Activated CD4-positive, alpha-beta T cell treated with anti-CD3 and anti-CD28 coated beads, Interleukin-2, amount 10 ng/mL, durations not matched to agents 24 days and 14 days (primary cell): ENCODE results near the gene PRSS57. TPM values are rescaled to one million over a fixed set of nuclear protein-coding genes. Genes with fewer than 3 reads are reported as not detected.

Experiments
- DNase-seq: peaks from one replicate; pipeline ENCODE4 v3.0.0; 2022
- H3K27ac Mint-ChIP-seq: one replicate; pipeline ENCODE4 v1.8.0; 2022; ENCODE audit warnings: mild to moderate bottlenecking, mixed read lengths
- H3K27me3 Mint-ChIP-seq: one replicate; pipeline ENCODE4 v1.8.0; 2022; ENCODE audit warnings: mixed read lengths
- H3K36me3 Mint-ChIP-seq: one replicate; pipeline ENCODE4 v1.8.0; 2022; ENCODE audit warnings: low read depth, mild to moderate bottlenecking, mixed read lengths
- H3K4me1 Mint-ChIP-seq: one replicate; pipeline ENCODE4 v1.8.0; 2021; ENCODE audit warnings: mixed read lengths
- H3K4me3 Mint-ChIP-seq: one replicate; pipeline ENCODE4 v1.8.0; 2022; ENCODE audit warnings: mild to moderate bottlenecking, moderate library complexity, mixed read lengths
- H3K9me3 Mint-ChIP-seq: one replicate; pipeline ENCODE4 v1.8.0; 2021; ENCODE audit warnings: mixed read lengths
- intact Hi-C: fragments of 100-400 bp; cut with micrococcal nuclease; formaldehyde crosslinking; loops from one replicate; pipeline ENCODE4 v1.15.1; 2023
- total RNA-seq: library from RNA; stranded (reverse); gene quantifications from 2 replicates; pipeline ENCODE4 v1.2.3, GENCODE V29; 2022

PRSS57 gene
- total RNA-seq, 1 donor from 2014 or later, result not detected

DNA sequence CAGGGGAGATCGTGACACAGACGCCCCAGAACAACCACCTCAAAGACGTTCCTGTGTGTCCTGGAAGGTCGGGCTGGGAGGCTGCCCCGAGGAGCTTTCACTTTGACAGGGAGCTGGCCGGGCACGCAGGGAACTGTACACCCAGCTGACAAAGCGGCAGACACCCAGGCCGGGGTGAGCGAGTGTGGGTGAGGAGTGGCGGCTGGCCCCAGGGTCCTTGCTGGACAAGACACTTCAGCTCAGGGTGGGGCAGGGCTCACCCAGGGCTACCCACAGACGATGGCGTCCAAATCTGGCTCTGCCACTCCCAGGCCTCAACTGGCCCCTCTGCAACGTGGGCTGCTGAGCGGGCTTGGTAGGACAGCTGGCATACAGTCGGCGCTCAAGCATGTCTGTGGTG, 53.5 kb downstream of the PRSS57 start:
- H3K4me1 Mint-ChIP-seq, result peaks cover 6% of the 10 kb centered on the region

GRCh38 chr19:640606-641189, 54.6 kb downstream of the PRSS57 start:
- peaks cover 3% of the 10 kb centered on the region for H3K27me3 Mint-ChIP-seq
- H3K4me3 Mint-ChIP-seq, result no peak overlapping the region
- peaks cover 6% of the 10 kb centered on the region for H3K4me1 Mint-ChIP-seq
- no peaks in the 10 kb centered on the region for H3K9me3 Mint-ChIP-seq
- DNase-seq, result no peak
- peaks cover 6% of the 10 kb centered on the region for H3K36me3 Mint-ChIP-seq
- intact Hi-C loops, result no loop called here
- no peak overlapping the region for H3K27ac Mint-ChIP-seq

More for the DNA sequence above, 53.5 kb downstream of the PRSS57 start:
- H3K4me3 Mint-ChIP-seq, result no peak overlapping the region
- no peaks in the 10 kb centered on the region for H3K9me3 Mint-ChIP-seq
- no peak overlapping the region for H3K27ac Mint-ChIP-seq
- H3K27me3 Mint-ChIP-seq, result peaks cover 3% of the 10 kb centered on the region
- intact Hi-C loops, result no loop called here
- peaks cover 11% of the 10 kb centered on the region for H3K36me3 Mint-ChIP-seq
- no peak for DNase-seq

GRCh38 chr19:640161-640558, 55.1 kb downstream of the PRSS57 start:
- peaks cover 6% of the 10 kb centered on the region for H3K4me1 Mint-ChIP-seq
- intact Hi-C loops, result no loop called here
- H3K4me3 Mint-ChIP-seq, result no peak overlapping the region
- peaks cover 3% of the 10 kb centered on the region for H3K27me3 Mint-ChIP-seq
- no peaks in the 10 kb centered on the region for H3K9me3 Mint-ChIP-seq
- H3K27ac Mint-ChIP-seq, result no peak overlapping the region
- no peak for DNase-seq
- H3K36me3 Mint-ChIP-seq, result peaks cover 5% of the 10 kb centered on the region

GRCh38 chr19:639253-640160, 55.7 kb downstream of the PRSS57 start, which contains the start of gene FGF22:
TSS of gene FGF22 (plus strand) at chr19:639879. CDS start at chr19:639926, 47 bp downstream.
- peaks cover 6% of the 10 kb centered on the region for H3K4me1 Mint-ChIP-seq
- intact Hi-C loops, result loop anchor here (1.0 kb wide), 2 partner anchors 28 to 41 kb away; no protein-coding TSS in a partner anchor
- DNase-seq, result peak; percentile 97
- no peaks in the 10 kb centered on the region for H3K9me3 Mint-ChIP-seq
- H3K4me3 Mint-ChIP-seq, result peak within 1 kb of the TSS; percentile 90
- peaks cover 1% of the 10 kb centered on the region for H3K36me3 Mint-ChIP-seq
- H3K27ac Mint-ChIP-seq, result peak within 1 kb of the TSS; percentile 82
- H3K27me3 Mint-ChIP-seq, result peaks cover 3% of the 10 kb centered on the region

- DNase-seq, result no peak
- no peaks in the 10 kb centered on the region for H3K9me3 Mint-ChIP-seq
- H3K27ac Mint-ChIP-seq, result no peak overlapping the region
- H3K4me3 Mint-ChIP-seq, result peak overlapping the region; percentile 90
- intact Hi-C loops, result loop anchor here (1.0 kb wide), 2 partner anchors 28 to 41 kb away; no protein-coding TSS in a partner anchor
- peaks cover 10% of the 10 kb centered on the region for H3K4me1 Mint-ChIP-seq
- H3K36me3 Mint-ChIP-seq, result peaks cover 1% of the 10 kb centered on the region
- peaks cover 3% of the 10 kb centered on the region for H3K27me3 Mint-ChIP-seq
Observed at GRCh38 chr19:638906-639252, 56.4 kb downstream of the PRSS57 start.

Other genes with a start within 250 kb of the PRSS57 start
- gene SHC2, start 234.4 kb downstream of the PRSS57 start, total RNA-seq, result not detected in 2 replicates
- gene MADCAM1, start 199.0 kb downstream of the PRSS57 start, total RNA-seq, result 0.14 and 0.19 TPM in 2 replicates
- 13.5 and 15.6 TPM in 2 replicates for gene TPGS1, start 188.0 kb downstream of the PRSS57 start, total RNA-seq
- 52.8 and 55.0 TPM in 2 replicates for gene CDC34, start 163.7 kb downstream of the PRSS57 start, total RNA-seq
- 37.6 and 40.9 TPM in 2 replicates for gene GZMM, start 151.4 kb downstream of the PRSS57 start, total RNA-seq
- 291 and 297 TPM in 2 replicates for gene BSG, start 122.9 kb downstream of the PRSS57 start, total RNA-seq
- gene HCN2, start 105.6 kb downstream of the PRSS57 start, total RNA-seq, result 1.1 TPM in 2 replicates
- 103 and 104 TPM in 2 replicates for gene POLRMT, start 61.9 kb downstream of the PRSS57 start, total RNA-seq
- gene FGF22, start 55.6 kb downstream of the PRSS57 start, total RNA-seq, result not detected in 2 replicates
- gene RNF126, start 32.2 kb downstream of the PRSS57 start, total RNA-seq, result 109 and 110 TPM in 2 replicates
- 7.2 and 7.7 TPM in 2 replicates for gene FSTL3, start 19.1 kb downstream of the PRSS57 start, total RNA-seq
- 0.24 TPM in 1 of 2 replicates, not detected in the other for gene PALM, start 13.5 kb upstream of the PRSS57 start, total RNA-seq
- gene MISP, start 55.7 kb upstream of the PRSS57 start, total RNA-seq, result not detected in 2 replicates
- gene PTBP1, start 102.0 kb upstream of the PRSS57 start, total RNA-seq, result 789 and 832 TPM in 2 replicates
- gene PLPPR3, start 126.5 kb upstream of the PRSS57 start, total RNA-seq, result not detected in 2 replicates
- not detected in 2 replicates for gene AZU1, start 132.4 kb upstream of the PRSS57 start, total RNA-seq
- not detected in 2 replicates for gene PRTN3, start 145.5 kb upstream of the PRSS57 start, total RNA-seq
- gene ELANE, start 156.9 kb upstream of the PRSS57 start, total RNA-seq, result not detected in 2 replicates
- 1.4 and 2.5 TPM in 2 replicates for gene CFD, start 164.2 kb upstream of the PRSS57 start, total RNA-seq
- gene MED16, start 197.7 kb upstream of the PRSS57 start, total RNA-seq, result 58.1 and 61.1 TPM in 2 replicates
- not detected in 2 replicates for gene RNU6-9, start 198.0 kb upstream of the PRSS57 start, total RNA-seq
- gene R3HDM4, start 217.8 kb upstream of the PRSS57 start, total RNA-seq, result 86.8 and 91.5 TPM in 2 replicates
- 12.9 and 16.8 TPM in 2 replicates for gene KISS1R, start 221.9 kb upstream of the PRSS57 start, total RNA-seq
- gene ARID3A, start 230.6 kb upstream of the PRSS57 start, total RNA-seq, result 35.6 and 36.6 TPM in 2 replicates